ENCODE results near the gene GRAP.
"Not testable (repeated sequence)": the region's sequence is repeated elsewhere in the genome, so short reads cannot be mapped to it uniquely, and the experiment has no call there.

GRAP gene

DNA sequence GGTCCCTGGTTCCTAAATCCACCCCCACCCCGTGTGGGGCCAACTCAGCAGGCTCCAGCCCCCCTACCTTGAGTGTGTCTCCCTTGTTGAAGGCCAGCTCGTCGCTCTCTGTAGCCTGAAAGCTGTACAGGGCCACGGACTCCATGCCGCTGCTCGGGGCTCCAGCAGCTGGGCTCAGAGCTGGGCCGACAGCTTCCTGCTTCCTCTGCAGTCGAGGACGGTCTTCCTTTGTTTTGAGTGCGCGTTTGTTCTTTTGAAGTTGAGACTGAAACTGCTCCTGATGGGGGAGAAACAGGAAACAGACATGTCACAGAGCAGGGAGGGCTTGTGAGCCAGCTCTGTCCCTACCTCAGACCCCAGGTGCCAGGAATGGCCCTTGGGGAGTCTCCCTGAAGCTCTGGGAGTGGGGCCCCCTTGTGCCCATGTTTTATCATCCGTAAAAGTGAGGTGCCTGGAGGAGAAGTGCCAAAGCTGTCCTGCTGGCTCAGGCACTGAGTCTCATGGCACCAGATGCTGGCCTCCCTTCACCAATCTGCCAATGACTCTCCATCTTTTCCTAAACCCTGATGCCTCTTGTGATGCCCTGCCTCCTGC lies at the start of gene GRAP:
TSS of gene GRAP (minus strand) at position 176 of the 594 bp plus-strand sequence. CDS start at position 145, 31 bp downstream.
- not testable (repeated sequence) for DNase-seq

GRCh38 chr17:19093684-19094438 lies 47.1 kb upstream of the GRAP start:
- DNase-seq, result not testable (repeated sequence)

GRCh38 chr17:19092737-19093683 lies 46.3 kb upstream of the GRAP start:
- DNase-seq, result not testable (repeated sequence)

GRCh38 chr17:19090058-19090772 lies 43.5 kb upstream of the GRAP start:
- not testable (repeated sequence) for DNase-seq

GRCh38 chr17:19088804-19089685 lies 42.3 kb upstream of the GRAP start:
- not testable (repeated sequence) for DNase-seq

GRCh38 chr17:19077386-19077785 lies 30.6 kb upstream of the GRAP start:
- not testable (repeated sequence) for DNase-seq

DNA sequence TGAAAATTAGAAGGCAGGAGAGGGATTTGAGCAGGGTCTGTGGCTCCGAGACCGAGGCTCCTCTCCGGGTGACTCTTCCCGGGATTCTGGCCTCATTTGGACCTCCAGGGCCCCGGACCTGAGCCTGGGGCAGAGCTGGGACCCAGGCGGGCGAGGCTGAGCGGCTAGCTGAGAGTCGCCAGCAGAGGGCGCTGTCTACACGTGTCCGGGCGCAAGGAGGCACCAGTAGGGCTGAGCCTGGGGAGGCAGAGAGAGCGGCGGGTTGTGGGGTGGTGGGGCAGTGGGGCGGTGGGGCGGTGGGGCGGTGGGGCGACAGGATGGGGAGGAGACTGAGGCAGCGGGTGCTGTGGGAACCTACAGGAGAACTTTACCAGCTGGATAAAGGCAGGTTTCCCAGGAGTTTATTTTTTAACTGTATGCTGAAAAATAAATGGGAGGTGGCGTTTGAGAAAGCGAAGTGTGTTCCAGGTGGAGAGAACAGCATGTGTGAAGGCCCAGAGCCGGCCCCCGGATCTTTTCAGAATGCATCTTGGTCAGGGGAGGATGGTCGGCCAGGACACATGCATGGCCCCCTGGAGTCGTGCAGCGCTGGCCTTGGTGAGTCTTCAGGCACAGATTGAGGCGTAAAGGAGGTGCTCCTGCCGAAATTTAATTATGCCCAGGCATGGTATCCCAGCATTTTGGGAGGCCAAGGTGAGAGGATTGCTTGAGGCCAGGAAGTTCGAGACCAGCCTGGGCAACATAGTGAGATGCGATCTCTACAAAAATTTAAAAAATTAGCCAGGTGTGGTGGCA lies 29.8 kb upstream of the GRAP start:
- DNase-seq, result not testable (repeated sequence)

GRCh38 chr17:19070318-19071168 lies 23.8 kb upstream of the GRAP start:
- not testable (repeated sequence) for DNase-seq

DNA sequence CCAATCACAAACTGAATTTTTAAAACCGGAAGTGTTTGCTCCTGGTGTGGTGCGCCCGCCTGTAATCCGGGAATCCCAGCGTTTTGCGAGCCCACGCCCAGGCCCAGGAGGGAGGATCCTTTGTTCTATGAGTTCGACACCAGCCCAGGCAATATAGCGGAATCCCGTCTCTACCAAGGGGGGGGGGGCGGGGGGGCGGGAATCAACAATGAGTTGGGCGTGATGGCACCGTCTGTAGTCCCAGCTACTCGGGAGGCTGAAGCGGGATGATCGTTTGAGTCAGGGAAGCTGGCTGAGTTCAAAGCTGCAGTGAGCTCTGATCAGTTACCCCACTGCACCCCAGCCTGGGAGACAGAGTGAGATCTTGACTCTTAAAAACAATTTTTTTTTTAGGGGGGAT lies 17.6 kb upstream of the GRAP start:
- not testable (repeated sequence) for DNase-seq

- DNase-seq, result not testable (repeated sequence)
Observed at GRCh38 chr17:19063326-19063956, 16.7 kb upstream of the GRAP start.

DNA sequence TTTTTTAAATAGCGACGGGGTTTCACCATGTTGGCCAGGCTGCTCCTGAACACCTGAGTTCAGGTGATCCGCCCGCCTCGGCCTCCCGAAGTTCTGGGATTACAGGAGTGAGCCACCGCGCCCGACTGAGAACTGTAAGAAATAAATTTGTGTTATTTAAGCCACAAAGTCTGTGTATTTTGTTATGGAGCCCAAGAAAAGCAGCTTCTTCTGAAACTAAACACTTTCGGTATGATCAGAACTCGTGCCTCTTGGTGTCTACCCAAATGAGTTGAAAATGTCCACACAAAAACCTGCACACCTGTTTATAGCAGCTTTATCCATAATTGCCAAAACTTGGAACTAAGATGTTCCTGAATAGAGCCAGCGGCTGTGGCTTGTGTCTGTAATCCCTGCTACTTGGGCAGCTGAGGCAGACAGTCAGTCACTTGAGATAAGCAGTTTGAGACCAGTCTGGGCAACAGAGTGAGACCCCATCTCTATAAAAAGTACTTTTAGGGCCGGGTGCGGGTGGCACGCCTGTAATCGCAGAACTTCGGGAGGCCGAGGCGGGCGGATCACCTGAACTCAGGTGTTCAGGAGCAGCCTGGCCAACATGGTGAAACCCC lies 16.1 kb upstream of the GRAP start:
- not testable (repeated sequence) for DNase-seq

- not testable (repeated sequence) for DNase-seq
Observed at GRCh38 chr17:19062009-19062717, 15.4 kb upstream of the GRAP start.

DNA sequence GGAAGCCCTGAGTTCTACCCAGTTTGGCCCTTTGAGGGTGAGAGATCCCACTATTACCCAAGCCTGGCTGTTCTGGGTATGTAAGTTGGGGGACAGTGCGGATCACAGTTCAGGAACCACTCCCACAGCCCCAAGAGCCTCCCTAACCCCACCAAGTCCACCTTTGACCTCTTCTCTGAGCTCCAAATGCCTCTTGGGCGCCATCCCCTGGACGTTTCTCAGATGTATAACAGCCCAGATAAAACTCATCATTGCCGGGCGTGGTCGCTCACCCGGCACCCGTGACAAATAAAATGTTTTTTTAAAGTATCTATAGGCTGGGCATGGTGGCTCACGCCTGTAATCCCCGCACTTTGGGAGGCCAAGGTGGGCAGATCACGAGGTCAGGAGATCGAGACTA lies 8.7 kb upstream of the GRAP start:
- DNase-seq, result not testable (repeated sequence)

DNA sequence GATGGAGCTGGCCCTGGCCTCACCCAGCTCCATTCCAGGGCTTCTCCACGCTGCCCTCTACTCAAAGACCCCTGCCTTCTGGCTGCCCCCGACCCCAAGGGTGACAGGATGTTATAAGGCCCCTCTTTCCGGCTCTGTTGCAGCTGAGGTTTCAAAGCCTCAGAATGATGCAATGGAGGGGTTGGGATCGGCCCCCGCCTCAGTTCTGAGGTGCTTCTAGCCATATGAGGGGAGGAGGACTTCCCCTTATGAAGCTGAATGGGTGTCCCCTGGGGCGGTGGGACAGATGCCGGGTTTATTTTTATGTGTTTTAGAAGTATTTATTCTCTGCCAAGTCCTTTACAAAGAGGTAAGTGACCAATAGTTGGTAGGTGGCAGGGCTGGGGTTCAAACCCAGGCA lies 2.1 kb upstream of the GRAP start:
- DNase-seq, result not testable (repeated sequence)

DNA sequence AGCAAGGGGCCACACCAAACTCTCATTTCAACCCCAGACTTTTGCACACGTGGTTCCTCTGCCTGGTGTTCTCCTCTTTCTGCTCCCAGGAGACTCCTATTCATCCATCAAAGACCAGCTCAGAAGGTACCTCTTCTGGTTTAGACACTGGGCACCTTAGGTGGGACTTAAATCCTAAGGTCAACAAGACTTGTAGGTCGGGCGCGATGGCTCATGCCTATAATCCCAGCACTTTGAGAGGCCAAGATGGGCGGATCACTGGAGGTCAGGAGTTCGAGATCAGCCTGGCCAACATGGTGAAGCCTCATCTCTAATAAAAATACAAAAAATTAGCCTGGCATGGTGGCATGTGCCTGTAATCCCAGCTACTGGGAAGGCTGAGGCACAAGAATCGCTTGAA lies 753 bp upstream of the GRAP start:
- not testable (repeated sequence) for DNase-seq

GRCh38 chr17:19044643-19045042 lies 2.1 kb downstream of the GRAP start:
- not testable (repeated sequence) for DNase-seq

- DNase-seq, result not testable (repeated sequence)
Observed at GRCh38 chr17:19043032-19043431, 3.7 kb downstream of the GRAP start.

DNA sequence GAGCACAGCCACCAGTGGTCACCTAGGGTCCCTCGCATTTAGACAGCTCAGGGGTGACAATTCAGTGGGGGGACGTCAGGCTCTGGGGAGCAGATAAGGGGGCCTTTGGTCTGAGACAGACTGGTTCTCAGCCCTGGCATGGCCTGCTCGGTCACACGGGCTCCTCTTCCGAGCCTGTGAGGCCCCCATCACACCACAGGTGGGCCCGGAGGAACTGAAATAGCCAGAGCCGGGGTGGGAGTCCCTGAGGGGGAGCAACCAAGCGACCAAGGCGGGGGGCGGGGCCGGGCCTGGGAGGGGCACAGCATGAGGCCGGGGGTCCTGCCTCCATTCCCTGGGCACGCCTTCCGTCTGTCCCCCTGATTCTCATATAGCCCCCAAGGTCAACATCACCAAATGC lies 4.4 kb downstream of the GRAP start:
- DNase-seq, result not testable (repeated sequence)
